NCI-H1105 treated with DMSO at 0.1 percent for 48 hours (cell line): ENCODE measurements around the gene VSTM2L.

ENCODE experiments used
- DNase-seq: peaks from one replicate; lab custom pipeline; 2025; lab: John Stamatoyannopoulos, UW

The VSTM2L gene

DNA sequence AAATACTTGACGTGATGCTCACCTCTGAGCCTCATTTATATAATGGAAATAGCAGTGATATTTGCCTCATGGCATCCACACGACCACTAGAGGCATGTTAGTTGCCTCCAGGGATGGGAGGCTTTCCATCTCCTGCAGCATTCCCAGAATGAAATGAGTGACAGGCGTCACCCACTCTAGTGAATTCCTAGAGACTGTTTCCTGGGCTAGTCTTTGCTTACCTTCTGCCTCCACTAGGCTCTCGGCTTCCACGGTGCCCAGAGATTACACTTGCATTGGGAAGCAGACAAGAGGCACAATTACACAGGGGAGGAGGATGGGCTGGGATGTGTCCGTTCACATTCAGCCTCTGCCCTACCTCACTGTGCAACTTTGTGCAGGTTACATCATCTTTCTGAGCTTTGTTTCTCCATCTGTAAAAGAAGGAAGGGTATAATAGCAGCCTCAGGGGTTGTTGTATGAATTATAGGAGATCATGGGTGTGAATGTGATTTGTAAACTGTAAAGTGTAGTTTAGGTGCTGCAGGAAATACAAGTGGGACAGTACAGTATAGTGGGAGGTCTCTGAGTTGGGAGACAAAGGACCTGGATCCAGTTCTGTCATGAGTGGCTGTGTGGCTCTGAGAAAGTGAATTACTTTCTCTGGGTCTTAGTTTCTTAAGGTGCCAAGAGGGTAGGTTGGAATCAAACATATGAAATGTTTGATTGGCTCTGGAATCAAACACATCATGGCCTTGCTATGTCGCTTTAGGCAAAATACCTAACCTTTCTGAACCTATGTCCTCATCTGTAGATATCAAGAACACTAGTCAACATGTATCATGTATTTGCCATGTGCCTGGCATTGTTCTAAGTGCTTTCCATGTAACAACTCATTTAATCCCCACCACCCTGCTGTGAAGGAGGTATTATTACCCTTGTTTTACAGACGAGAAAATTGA, 3.6 kb upstream of the VSTM2L start:
- no peak for DNase-seq

DNA sequence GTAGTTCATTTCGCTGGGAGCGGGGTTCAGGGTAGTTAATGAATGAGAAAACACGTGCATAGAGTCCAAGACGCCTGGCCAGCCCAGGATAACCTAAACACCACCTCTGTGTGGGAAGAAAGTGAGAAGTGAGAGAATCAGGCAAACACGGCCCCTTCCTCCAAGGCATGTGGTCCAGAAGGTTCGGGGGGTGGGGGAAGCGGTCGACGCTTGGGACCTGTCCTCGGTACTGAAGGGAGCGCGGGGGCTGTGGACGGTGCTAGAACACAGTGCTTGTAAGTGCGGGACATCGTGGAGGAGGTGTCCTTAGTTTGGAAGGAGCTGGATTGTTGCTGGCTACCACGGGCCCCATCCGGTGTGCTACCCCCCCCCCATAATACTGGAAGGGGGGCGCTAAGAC, 1.7 kb upstream of the VSTM2L start:
- DNase-seq: no peak

DNA sequence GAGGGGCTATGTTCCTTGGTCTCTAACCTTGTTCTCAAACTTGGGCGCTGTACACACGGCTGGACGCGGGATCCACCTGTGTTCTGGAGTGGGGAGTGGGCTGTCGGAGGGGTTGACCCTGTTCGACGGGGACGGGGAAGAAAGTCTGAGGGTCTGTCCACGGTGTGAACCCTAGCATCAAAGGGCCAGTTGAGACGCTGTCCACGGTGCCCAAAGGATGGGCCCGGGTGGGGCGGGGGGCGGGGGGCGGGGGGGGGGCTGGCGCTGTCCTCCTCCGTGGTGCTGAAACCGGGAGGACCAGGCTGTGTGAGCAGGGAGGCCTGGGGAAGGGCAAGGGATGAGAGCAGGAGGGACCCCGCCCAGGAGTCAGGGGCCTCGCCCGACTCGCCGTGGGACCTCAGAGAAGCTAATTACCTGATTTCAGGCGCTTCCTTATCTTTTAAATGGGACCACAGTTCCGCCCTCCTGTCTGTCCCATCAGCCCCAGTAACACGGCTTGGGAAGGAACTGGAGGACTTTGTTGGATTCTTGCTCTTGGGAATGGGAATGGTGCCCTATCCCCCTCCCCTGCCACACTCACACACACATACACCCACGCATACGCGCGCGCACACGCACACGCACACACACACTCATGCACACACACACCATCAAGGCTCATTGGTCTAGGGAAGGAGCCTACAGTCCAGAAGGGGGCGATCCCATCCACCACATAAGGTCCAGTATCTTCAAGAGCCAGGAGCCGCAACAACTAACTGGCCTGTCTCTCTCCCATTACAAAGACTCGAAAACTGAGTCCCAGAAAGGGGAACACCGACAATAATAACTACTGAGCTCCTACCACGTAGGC, 1.0 kb upstream of the VSTM2L start:
- DNase-seq: peak; percentile 27

DNA sequence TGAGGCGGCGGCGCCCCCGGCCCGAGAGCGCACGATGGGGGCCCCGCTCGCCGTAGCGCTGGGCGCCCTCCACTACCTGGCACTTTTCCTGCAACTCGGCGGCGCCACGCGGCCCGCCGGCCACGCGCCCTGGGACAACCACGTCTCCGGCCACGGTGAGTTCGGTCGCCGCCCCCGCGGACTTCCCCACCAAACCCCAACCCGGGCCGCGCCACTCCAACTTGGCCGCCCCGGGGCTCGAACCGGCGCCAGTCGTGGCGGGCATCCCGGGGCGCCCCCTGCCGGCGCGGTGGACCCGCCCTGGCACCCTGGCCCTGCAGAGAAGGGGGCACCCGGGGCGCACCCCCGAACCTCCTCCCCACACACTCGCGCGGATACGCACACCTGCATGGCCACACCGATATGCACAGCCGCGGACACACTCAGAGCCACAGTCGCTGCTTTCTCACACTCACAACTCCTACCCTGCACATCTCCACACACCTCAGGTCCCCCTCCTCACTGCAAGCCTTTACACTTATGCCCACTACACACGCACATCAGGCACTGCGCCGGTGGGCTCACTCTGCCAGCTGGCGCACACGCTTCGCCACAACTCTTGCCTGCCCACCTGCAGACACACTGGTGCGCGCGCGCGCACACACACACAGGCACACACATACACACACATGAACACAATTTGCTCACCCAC, 535 bp downstream of the VSTM2L start:
- no peak for DNase-seq

DNA sequence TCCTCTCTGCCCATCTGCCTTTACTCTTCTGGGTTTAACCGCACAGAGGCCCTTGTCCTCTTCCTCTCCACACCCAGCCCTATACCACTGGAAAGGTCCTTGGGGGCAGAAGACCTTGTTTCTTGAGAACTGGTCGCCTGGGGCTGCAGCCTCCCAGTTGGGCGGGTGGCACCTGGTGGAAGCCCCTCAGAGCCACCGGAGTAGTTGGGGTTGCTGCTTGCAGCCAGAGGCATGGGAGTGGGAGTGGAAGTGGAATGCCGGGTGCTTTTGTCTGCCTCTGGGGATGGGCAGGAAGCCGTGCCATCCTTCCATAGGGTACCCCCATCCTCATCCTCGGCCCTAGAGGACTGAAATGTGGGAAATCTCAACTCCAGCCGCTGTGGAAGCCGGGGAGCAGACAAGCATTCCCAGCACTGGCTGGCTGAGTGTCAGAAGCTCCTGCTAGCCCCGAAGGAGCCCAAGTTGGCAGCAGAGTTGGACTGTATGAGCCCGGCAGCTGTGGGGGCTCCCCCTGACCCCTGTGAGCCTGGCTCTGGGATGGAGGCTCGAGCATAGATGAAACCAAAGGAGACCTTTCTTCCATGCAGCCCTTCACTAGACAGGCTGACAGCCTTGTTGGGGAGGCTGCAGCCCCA, 1.2 kb downstream of the VSTM2L start:
- no peak for DNase-seq

DNA sequence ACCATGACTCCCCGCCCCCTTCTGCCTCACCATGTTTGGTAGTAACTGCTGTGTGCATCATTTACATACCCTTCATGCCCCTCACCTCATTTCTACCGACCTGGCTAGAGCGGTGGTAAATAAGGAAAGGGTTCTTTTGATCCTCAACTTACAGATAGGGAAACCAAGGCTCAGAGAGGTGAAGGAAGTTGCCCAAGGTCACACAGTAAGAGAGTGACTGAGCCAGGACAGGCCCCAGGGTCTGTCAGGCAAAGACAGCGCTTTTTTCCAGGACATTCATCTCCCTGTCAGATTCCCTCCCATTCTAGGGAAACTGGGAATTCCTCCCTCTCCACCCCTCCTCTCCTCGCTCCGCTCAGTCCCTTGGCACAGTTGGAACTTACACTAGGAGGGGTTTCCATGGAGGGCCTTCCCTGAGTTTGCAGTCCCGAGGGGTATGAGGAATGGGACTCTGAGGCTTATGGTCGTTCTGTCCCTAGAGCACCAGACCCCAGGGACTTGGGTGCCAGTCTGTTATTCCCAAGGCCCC, 2.0 kb downstream of the VSTM2L start:
- no peak for DNase-seq

DNA sequence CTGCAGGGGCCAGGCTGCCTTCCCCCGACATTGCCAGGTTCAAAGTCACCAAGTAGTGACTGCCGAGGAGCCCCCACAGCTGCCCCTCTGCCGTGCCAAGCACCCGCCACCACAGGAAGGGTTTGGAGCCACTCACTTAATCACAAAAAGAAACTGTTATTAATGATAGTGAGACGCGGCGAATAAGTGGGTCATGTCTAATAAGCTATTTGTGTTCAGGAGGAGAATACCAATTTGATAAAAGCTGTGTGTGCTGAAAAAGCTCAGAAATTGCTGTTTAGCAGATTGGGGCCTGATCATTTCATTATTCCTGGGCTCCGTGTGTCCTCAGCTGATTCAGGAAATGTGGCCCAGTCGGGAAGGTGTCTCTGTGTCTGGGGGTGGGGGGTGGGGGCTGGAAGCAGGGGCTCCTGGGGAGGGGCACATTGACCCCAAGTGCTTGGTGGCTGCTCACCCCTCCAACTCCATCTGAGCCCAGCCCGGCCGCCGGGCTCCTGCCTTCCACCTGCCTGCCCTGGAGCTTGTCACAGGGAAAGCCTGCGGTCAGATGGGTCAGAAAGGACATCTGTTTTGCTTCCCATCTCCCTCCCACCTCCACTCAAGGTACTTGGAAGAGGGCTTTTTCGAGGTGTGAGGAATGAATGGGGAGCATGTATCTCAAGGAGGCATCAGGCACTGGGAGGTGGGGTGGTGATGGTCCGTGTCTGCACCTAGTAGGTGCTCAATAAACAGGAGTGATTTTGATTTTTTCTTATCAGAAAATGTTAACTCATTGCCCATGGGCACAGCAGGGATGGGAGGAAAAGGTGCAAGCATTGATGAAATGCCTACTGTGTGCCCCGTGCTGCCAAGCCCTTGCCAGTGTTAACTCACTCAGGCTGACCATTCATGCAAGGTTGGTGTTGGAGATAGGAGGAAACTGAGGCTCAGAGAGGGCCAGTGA, 3.0 kb downstream of the VSTM2L start:
- no peak for DNase-seq

DNA sequence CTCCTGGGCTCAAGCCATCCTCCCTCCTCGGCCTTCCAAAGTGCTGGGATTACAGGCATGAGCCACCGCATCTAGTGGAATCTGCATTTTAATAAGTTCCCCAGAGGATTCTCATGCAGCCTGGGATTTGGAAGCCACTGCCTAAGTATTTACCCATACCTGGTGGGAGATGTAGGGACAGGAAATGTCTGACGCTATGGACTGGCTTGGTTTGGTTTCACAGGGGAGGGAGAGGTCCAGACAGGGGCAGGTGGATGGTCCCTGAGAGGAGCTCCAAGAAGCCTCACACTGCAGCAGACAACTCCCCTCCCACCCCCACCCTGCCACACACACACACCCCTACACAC, 4.4 kb downstream of the VSTM2L start:
- no peak for DNase-seq

DNA sequence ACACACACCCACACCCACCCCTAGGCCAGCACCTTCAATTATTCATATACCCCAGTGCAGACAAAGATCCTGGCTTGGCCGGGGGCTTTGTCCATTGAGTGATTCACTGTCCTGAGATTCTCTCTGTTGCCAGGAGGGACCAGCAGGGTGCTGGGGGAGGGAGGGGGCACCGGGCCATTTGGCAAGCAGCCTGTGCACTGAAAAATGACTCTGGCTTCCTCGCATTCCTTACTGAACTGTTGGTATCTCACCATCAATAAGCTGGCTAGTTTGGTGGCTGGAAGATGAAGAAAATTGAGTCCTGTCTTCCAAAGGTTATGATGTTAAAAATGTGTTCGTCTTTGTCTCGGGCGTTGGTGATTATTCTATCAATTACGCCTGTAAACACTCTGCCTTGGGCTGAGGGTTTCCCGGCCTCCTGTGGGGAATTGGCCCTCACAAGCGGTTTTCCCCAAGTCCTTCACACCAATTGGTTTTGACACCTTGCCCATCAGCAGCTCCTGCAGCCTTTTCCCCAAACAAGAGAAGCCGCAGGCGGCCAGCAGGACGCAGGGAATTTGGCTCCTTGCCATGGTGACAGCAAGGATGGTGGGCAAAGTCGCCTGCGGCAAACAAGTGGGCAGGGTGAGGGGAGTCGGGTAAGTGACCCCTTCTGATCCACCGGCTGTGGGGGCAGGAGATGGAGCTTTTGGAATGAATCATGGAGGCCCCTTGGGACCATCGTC, 4.9 kb downstream of the VSTM2L start:
- DNase-seq: peak; percentile 79

DNA sequence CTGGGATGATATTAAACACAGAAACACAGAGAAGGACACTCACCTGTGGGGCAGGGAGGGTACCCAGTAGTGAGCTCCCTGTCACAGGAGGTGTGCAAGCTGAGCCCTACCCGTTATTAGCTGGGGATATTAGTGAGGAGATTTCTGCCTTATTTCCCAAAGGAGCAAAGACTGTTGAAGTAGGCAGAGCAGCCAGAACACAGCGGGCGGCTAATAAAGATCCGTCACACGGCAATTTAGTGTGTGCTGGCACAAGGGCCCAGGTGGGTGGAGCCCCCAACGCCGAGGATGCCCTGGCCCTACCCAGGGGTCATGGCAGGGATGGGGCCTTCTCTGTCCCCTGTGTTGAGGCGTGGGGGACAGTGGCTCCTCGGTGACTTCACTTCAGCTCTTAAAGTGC, 8.3 kb downstream of the VSTM2L start:
- DNase-seq: no peak

DNA sequence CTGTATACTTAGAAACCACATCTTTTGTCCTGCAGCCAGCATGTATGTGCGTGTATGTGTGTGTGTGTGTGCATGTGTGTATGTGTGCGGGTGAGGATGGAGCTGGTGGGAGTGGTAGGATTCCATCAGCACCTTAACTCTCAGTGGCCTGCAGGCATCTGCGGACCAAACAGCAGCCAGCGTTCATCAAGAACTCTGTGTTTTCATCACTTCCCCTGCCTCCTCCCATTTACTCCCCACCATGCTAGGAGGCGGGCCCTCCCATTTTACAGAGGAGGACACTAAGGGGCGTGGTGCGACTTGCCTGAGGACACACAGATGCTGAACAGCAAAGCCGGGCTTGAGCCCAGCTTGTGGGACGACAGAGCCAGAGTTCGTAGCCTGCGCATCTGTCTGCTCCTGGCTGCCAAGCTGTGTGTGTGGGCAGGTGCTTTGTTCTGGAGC, 8.9 kb downstream of the VSTM2L start:
- DNase-seq: peak; percentile 13

DNA sequence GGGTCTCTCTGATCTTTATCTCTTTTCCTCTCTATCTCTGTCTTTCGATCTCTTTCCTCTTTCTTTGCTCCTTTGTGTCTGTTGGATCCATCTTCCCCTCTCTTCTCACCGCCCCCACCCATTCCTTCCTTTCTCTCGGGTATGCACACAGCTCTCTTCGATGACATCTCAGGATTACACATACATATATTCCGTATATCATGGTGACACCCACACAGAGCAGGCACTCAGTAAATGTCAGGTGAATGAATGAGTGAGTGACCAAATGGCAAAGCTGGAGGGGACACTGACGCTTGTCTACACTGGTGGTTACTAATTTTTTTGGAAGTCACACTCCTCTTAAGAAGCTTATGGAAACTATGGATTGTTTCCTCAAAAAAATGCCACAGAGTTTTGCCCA, 9.9 kb downstream of the VSTM2L start:
- DNase-seq: no peak

DNA sequence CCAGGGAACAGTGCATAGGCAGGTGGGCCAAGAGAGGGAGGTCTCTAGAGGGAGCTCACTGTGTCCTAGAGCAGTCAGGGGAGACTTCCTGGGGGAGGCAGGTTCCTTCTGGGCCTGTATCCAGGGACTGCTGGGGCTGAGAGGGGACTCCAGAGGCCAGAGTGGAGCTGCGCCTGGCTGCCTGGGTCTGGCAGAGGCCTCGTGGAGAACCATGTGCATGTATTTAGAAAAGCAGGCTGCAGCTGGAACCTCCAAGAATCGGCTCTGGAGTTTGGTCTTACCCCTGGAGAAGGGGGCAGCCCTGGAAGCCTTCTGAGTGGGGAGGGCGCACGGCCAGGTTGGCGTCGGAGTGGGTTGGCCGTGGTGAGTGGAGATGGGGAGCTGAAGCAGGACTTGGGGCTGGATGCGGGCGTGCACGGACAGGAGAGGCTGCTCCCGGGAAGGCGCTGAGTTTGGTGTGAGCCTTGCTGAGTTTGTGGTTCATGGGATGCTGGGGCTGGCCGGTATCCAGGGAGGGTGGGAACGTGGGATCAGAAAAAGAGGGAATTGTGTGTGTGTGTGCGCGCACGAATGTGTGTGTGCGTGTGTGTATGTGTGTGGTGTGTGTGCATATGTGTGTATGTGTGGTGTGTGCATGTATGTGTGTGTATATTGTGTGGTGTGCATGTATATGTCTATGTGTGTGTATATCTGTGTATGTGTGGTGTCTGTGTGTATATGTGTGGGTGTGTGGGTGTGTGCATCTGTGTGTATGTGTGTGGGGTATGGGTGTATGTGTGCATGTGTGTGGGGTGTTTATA, 10.8 kb downstream of the VSTM2L start:
- no peak for DNase-seq

DNA sequence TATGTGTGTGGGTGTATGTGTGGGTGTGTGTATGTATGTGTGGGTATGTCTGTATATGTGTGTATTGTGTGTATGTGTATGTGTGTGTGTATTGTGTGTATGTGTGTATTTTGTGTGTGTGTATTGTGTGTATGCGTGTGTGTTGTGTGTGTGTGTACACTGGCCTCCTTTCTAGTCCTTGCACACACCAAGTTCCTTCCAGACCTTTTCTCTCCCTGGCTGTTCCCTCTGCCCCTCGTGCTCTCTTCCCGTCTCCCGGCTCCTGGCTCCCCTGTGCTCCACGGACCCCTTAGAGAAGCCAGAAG, 11.4 kb downstream of the VSTM2L start:
- no peak for DNase-seq

DNA sequence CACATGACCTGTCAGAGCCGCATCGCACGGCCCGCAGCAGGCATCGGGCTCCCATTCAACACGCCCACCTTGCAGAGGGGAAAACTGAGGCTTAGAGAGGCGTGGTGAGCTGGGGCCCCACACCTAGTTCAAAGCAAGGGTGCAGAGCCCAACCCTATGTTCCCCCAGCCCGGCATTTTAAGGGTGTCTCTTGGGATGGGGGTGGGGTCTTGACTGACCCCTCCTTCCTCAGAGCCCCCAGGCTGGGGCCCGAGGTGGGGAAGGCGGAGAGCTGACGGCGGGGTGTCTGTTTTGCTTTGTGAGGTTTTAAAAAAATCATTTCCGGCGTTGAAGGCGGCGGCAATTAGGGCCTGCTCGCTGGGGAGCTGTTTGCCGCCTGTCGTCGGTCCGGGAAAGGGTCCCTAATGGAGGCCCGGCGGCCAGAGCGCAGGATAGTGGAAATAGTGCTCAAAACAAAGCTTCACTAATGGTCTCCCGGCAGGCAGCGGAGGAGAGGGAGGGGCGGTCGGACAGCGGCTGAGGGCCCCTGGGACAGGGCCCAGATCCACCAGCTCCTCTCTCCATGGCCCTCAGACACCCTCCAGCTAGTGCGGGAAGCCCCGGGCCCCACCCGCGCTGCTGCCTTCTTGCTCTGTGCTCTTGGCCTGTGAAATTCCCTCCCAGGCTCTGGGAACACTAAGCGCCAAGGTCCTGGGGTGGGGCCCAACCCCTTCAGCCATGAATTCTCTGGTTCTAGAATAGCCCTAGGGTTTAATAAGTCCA, 11.9 kb downstream of the VSTM2L start:
- DNase-seq: no peak

DNA sequence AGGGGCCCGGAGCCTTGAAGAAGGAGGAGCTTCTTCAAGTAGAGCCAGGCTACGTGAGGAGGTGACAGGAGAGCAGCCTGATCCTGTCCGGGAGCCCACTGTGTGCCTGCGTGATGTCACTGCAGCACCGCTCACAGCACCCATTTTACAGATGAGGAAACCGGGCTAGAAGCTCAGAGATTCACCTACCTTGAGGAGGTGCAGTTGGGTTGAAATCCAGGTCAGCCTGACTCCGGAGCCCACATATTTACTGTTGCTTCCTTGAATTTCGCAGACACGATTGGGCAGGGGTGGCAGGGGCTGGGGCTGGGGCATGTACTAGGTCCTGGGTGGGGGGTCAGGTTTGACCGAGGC, 12.5 kb downstream of the VSTM2L start:
- no peak for DNase-seq

DNA sequence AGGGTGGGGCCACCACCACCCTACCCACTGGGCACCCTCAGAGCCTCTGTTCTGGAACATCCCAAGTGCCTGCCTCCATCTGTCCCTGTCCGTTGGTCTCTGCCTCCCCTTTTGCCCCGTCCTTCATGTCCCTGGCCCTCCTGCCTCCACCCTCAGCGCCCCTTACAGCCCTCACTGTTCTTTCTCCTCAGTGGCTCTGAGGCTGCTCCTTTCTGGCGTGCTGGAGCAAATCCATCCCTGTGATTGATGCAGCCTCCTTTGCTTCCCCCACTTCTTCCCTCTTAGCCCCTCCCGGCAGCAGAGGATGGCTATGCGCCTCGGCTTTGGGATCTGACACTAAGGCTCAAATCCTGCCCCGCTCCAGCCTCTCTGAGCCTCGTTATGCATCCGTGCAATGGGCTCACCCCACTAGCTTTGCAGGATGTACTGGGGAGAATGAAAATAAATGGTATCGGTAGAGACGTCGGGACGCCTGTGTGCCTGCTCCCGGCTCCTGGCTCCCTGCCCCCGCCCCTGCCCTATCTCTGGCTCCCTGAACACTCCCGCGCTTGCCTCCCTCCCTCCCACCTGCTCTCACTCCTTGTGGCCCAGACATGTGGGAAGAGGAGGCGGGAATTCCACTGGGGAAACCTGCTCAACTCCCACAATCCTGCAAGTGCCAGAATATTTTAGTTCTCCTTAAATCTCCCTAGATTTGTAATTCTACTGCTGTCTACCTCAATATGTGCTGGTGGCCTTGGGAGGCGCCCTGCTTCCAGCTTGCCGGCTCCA, 13.1 kb downstream of the VSTM2L start:
- no peak for DNase-seq

DNA sequence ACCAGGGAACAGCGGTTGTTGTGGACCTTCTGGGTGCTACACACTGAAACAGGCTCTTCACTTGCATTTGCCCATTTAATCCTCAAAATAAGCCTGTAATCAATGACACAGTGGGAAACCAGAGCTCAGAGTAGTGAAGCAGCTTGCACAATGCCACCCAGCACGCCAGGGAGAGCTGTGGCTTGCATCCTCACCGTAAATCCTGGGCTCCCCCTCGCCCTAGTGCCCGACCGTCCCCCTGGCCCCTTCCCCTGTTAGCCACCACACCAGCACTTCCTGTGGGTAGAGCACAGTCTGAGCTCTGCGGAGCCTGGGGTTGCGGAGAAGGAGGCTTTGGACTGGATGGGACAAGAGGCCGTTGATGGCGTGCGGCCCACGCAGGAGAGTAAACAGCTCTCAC, 14.5 kb downstream of the VSTM2L start:
- no peak for DNase-seq
